ENCODE data around the gene MEF2C.
"Not testable (repeated sequence)": the region's sequence is repeated elsewhere in the genome, so short reads cannot be mapped to it uniquely, and the experiment has no call there.

MEF2C gene

DNA sequence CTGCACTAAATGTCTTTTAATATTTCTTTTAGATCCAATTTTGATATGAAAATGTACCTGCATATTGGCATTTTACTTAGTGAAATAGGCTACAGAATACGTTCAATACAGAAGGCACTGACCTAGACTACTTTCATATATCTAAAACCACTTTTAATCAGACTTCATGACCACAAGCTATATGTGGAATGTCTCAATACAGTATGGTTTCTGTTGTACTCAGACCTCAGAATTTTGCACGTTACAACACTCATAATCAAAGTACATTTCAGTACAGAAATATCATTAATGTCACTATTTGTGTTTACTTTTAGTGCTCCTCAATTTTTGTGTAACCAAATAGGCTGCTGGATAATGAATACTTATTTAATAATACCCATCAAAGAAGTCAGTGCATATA is 74.8 kb downstream of the MEF2C start:
- TF ChIP-seq, protein P1, sequence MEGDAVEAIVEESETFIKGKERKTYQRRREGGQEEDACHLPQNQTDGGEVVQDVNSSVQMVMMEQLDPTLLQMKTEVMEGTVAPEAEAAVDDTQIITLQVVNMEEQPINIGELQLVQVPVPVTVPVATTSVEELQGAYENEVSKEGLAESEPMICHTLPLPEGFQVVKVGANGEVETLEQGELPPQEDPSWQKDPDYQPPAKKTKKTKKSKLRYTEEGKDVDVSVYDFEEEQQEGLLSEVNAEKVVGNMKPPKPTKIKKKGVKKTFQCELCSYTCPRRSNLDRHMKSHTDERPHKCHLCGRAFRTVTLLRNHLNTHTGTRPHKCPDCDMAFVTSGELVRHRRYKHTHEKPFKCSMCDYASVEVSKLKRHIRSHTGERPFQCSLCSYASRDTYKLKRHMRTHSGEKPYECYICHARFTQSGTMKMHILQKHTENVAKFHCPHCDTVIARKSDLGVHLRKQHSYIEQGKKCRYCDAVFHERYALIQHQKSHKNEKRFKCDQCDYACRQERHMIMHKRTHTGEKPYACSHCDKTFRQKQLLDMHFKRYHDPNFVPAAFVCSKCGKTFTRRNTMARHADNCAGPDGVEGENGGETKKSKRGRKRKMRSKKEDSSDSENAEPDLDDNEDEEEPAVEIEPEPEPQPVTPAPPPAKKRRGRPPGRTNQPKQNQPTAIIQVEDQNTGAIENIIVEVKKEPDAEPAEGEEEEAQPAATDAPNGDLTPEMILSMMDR (IDR thresholded peaks at IDR 0.05; ENCODE audit: control insufficient read depth, extremely low read depth, insufficient read depth) = no peak
- no peak for DNase-seq (ENCODE audit: low read depth)
- H3K4me3 ChIP-seq (ENCODE audit: low read depth, low read length) = no peak overlapping the region

DNA sequence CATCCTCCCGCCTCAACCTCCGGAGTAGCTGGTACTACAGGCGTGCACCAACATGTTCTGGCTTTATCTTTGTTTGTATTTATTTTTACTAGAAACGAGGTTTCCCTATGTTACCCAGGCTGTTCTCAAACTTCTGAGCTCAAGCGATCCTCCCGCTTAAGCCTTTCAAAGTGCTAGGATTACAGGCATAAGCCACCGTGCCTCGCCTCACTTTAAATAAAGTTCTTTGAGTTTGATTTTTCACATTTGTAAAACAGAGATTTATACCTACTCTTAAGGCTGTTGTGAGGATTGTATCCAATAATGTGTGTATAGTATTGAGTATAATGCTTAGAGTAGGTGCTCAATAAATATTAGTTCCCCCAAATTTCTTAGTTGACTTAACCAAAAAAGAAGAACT is 75.7 kb downstream of the MEF2C start:
- TF ChIP-seq, protein P1 (IDR thresholded peaks at IDR 0.05; ENCODE audit: control insufficient read depth, extremely low read depth, insufficient read depth) = no peak
- H3K4me3 ChIP-seq (ENCODE audit: low read depth, low read length) = no peak overlapping the region
- DNase-seq (ENCODE audit: low read depth) = no peak

DNA sequence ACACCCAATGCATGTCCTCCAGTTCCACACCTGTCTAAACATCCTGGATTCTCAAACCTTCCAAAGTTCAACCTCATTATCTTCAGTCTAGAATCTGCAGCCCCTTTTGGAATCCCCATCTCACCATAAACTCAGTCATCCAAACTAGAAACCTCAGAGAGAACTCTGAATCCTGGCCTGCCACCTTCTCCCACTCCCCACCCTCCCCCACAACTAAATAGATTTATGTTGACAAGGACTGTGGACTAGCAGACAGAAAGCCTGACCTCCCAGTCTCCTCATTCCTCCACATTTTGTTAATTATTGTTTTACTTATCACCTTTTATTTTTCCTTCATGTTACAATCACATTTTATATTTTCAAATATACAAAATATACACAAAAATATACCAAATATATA is 76.6 kb downstream of the MEF2C start:
- H3K4me3 ChIP-seq (ENCODE audit: low read depth, low read length) = no peak overlapping the region
- no peak for DNase-seq (ENCODE audit: low read depth)
- TF ChIP-seq, protein P1 (IDR thresholded peaks at IDR 0.05; ENCODE audit: control insufficient read depth, extremely low read depth, insufficient read depth) = no peak

DNA sequence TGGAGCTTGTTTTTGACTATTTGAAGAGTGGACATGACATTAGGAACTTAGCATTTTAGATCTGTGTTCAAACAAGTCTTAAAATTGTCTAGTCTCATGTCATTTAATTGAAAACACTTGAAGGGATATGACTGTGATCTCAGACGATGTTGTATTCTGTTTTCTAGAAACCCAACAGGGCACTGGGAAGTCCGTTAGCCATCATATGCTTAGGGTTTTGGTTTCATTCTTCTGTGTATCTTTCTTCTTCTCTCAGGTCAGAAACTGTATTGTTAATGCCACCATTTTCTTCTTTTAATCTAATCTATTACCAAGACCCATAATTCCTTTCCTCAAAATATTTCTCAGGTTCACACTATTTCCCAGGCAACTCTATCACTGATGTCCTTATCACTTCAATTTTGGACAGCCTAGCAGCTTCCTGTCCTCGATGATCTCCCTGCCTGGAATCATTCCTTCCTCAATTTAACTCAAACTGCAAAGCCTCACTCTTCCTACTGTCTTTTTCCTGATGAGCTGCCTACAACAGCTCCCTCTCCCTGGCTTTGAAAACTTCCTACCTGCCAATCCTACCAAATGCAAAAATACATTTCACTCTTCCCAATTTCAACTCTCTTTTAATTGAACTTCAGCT is 77.7 kb downstream of the MEF2C start:
- no peak for DNase-seq (ENCODE audit: low read depth)
- H3K4me3 ChIP-seq (ENCODE audit: low read depth, low read length) = no peak overlapping the region
- TF ChIP-seq, protein P1 (IDR thresholded peaks at IDR 0.05; ENCODE audit: control insufficient read depth, extremely low read depth, insufficient read depth) = no peak

DNA sequence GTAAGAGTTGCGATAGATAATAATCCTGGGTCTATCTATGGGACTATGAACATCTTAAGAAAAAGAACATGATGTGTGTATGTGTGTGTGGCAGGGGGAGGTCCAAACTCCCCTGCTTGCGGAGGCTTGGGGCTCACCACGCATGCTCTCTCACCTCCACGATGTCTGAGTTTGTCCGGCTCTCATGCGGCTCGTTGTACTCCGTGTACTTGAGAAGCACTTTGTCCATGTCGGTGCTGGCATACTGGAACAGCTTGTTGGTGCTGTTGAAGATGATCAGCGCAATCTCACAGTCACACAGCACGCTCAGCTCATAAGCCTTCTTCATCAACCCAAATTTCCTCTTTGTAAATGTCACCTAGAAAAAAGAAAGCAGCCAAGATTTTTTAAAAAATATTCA is 78.5 kb downstream of the MEF2C start:
- H3K4me3 ChIP-seq (ENCODE audit: low read depth, low read length) = no peak overlapping the region
- TF ChIP-seq, protein P1 (IDR thresholded peaks at IDR 0.05; ENCODE audit: control insufficient read depth, extremely low read depth, insufficient read depth) = no peak
- DNase-seq (ENCODE audit: low read depth) = no peak

DNA sequence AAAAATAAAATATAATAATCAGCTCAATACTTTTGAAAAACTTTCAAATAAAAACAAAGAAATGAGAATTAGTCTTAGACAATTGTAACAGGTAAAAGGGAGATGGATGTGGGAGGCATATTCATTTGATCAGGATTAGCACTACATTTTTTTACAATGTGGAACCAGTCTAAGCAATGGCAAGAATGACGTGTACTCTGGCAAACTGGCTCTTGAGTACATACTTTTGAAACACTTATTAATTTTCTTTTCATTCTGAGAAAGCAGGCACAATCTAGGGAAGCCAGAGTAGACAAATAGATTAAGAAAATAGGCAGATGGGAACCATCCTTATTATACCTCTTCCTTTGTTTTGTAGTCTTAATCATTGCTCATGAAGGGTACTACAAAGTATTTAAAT is 79.7 kb downstream of the MEF2C start:
- DNase-seq (ENCODE audit: low read depth) = no peak
- TF ChIP-seq, protein P1 (IDR thresholded peaks at IDR 0.05; ENCODE audit: control insufficient read depth, extremely low read depth, insufficient read depth) = no peak

DNA sequence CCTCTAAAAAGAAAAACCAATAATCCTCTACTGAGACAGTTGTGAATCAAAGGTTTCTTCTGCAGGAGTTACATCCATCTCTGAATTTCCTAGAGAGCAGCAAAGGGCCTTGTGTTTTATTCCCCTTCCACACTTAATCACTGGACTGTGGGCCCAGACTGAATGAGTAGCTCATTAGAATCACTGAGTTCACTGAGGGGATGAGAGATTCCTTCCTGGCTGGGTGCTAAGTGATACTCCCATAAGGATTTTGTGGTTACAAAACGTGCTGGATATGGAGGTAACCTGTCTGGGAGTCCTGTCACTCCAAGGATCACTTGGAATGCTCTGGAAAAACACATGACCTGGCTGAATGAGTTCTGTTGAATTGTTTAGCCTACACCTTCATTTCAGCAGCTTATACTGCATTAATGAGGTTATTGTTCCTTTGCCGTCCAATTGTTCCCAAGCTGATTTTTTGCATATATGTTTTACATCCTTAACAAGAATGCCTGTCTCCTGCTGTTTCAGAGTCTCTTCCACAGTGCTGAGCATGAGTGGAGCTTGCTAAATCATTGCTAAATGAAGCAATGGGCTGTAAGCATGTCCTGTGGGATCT is 82.9 kb downstream of the MEF2C start:
- DNase-seq (ENCODE audit: low read depth) = no peak
- TF ChIP-seq, protein P1 (IDR thresholded peaks at IDR 0.05; ENCODE audit: control insufficient read depth, extremely low read depth, insufficient read depth) = no peak
- no peak overlapping the region for H3K4me3 ChIP-seq (ENCODE audit: low read depth, low read length)

More for the DNA sequence above, 79.7 kb downstream of the MEF2C start:
- H3K4me3 ChIP-seq (ENCODE audit: low read depth, low read length) = no peak overlapping the region

DNA sequence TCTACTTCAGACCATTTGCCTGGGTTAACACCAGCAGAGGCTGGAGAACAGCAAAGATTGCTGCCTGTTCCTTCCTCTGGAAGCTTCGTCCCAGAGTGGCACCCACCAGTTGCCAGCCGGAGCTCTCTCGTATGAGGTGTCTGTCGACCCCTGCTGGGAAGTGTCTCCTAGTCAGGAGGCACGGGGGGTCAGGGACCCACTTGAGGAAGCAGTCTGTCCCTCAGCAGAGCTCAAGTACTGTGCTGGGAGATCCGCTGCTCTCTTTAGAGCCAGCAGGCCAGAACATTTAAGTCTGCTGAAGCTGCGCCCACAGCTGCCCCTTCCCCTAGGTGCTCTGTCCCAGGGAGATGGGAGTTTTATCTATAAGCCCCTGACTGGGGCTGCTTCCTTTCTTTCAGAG is 84.1 kb downstream of the MEF2C start:
- not testable (repeated sequence) for DNase-seq (ENCODE audit: low read depth); H3K4me3 ChIP-seq (ENCODE audit: low read depth, low read length)

DNA sequence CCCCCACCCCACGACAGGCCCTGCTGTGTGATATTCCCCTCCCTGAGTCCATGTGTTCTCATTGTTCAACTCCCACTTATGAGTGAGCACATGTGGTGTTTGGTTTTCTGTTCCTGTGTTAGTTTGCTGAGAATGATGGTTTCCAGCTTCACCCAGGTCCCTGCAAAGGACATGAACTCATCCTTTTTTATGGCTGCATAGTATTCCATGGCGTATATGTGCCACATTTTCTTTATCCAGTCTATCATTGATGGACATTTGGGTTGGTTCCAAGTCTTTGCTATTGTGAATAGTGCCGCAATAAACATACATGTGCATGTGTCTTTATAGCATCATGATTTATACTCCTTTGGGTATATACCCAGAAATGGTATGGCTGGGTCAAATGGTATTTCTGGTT is 89.2 kb downstream of the MEF2C start:
- DNase-seq (ENCODE audit: low read depth); H3K4me3 ChIP-seq (ENCODE audit: low read depth, low read length): not testable (repeated sequence)

All from LNCaP clone FGC (cell line).